K562 (cell line): ENCODE data around the gene RNF227.

ENCODE experiments used
- CBX5 ChIP-seq: IDR thresholded peaks from 2 replicates; pipeline ENCODE4 v1.6.1; 2014; ENCODE audit warnings: low read depth, borderline replicate concordance
- CREB1 ChIP-seq, 2 experiments: sonication (generic) in 1 of 2; formaldehyde crosslinking in 1 of 2; IDR thresholded peaks; 2 replicates each; pipeline versions ENCODE4 v1.6.1 to v1.8.0; 2012 to 2022; ENCODE audit warnings: inconsistent platforms in 1 of 2, mild to moderate bottlenecking in 1 of 2, missing genetic modification reagents in 1 of 2, moderate library complexity in 1 of 2
- CREB5 ChIP-seq: fragments of 250-450 bp; sonication (Bioruptor Pico); IDR thresholded peaks from 2 replicates; pipeline ENCODE4 v1.5.0; 2020; ENCODE audit warnings: mild to moderate bottlenecking
- CREBBP ChIP-seq: IDR thresholded peaks from one replicate; pipeline ENCODE4 v1.6.1; 2012; ENCODE audit warnings: low read depth, mild to moderate bottlenecking, control low read depth, inconsistent platforms, low read length
- CTCF ChIP-seq, 3 experiments: IDR thresholded peaks in 2 of 3; conservative IDR thresholded peaks in 1 of 3; 2 replicates each; pipeline ENCODE4 v1.5.1; 2011 to 2012; ENCODE audit warnings: low read length in 3 of 3, mild to moderate bottlenecking in 3 of 3, control low read depth in 2 of 3, improper control_type of control experiment in 1 of 3, inconsistent platforms in 1 of 3, low read depth in 1 of 3, mixed read lengths in 1 of 3, moderate library complexity in 1 of 3; ENCODE audit not compliant: insufficient read depth in 2 of 3
- EZH2 ChIP-seq: IDR thresholded peaks from 2 replicates; pipeline ENCODE4 v1.6.1; 2012; ENCODE audit warnings: low read depth, mild to moderate bottlenecking, inconsistent platforms, low read length, borderline replicate concordance
- FOXM1 ChIP-seq, 2 experiments: fragments of 450-650 bp in 1 of 2; sonication (generic) in 1 of 2; formaldehyde crosslinking in 1 of 2; IDR thresholded peaks; 2 replicates each; pipeline versions ENCODE4 v1.6.1 to v1.9.0; 2017 to 2022; ENCODE audit warnings: low read depth in 2 of 2, mild to moderate bottlenecking in 2 of 2, missing genetic modification reagents in 1 of 2, moderate library complexity in 1 of 2
- MNT ChIP-seq, 2 experiments: fragments of 450-650 bp; conservative IDR thresholded peaks; 2 replicates each; pipeline ENCODE4 v1.6.1; 2017; ENCODE audit warnings: mild to moderate bottlenecking in 2 of 2, moderate library complexity in 2 of 2
- PRPF4 ChIP-seq: fragments of 200-400 bp; formaldehyde crosslinking; IDR thresholded peaks from one replicate; pipeline ENCODE4 v1.6.1; 2017; ENCODE audit warnings: low read length, low read depth, mild to moderate bottlenecking; ENCODE audit not compliant: insufficient read depth, poor library complexity, severe bottlenecking
- RAD21 ChIP-seq, 2 experiments: fragments of 250-450 bp in 1 of 2; fragments of 450-650 bp in 1 of 2; sonication (Bioruptor Pico) in 1 of 2; formaldehyde crosslinking in 1 of 2; IDR thresholded peaks in 1 of 2; conservative IDR thresholded peaks in 1 of 2; 2 replicates each; pipeline versions ENCODE4 v1.4.0 to v1.8.0; 2020 to 2022; ENCODE audit warnings: mild to moderate bottlenecking in 2 of 2, moderate library complexity in 1 of 2
- SP1 ChIP-seq: sonication (generic); formaldehyde crosslinking; IDR thresholded peaks from 2 replicates; pipeline ENCODE4 v1.8.1; 2022; ENCODE audit warnings: mild to moderate bottlenecking, missing genetic modification reagents
- ZBED1 ChIP-seq: IDR thresholded peaks from 2 replicates; pipeline ENCODE4 v1.6.1; 2014
- ZNF780A ChIP-seq: fragments of 250-450 bp; sonication (Bioruptor Pico); IDR thresholded peaks from 2 replicates; pipeline ENCODE4 v1.5.0; 2021; ENCODE audit warnings: mild to moderate bottlenecking

DNA sequence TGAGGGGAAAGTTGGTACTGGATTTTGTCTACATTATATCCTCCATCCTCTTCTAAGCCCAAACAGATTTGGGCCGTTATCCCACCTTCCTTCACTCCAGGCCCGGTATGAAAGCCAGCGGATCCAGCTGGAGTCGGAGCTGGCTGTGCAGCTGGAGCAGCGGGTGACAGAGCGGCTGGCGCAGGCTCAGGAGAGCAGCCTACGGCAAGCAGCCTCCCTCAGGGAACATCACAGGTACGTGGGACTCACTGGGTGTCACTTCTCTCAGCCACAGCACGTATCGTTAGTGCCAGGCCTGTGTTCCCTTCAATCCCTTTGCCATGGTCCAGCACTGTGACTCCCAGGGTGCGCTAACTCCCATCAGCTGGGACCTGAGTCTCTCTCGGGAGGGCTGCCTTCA lies 27.2 kb upstream of the RNF227 start:
- no peak for TF ChIP-seq CBX5
- TF ChIP-seq ZBED1 = no peak
- TF ChIP-seq CREB5 = no peak
- no peak for TF ChIP-seq MNT (conservative IDR thresholded peaks at IDR 0.05)
- TF ChIP-seq FOXM1 (IDR thresholded peaks at IDR 0.05; ENCODE audit: low read depth) = no peak
- no peak for TF ChIP-seq FOXM1 (CRISPR knock-in tag; IDR thresholded peaks at IDR 0.05; ENCODE audit: low read depth)
- no peak for TF ChIP-seq CREBBP
- no peak for TF ChIP-seq CREB1 (IDR thresholded peaks at IDR 0.05)
- no peak for TF ChIP-seq CREB1 (CRISPR knock-in tag; IDR thresholded peaks at IDR 0.05)
- no peak for TF ChIP-seq EZH2
- TF ChIP-seq RAD21 (CRISPR knock-in tag; conservative IDR thresholded peaks at IDR 0.05 in 1 of 2, IDR thresholded peaks at IDR 0.05 in 1 of 2) = no peak
- no peak for TF ChIP-seq ZNF780A (CRISPR knock-in tag)
- no peak for TF ChIP-seq CTCF (IDR thresholded peaks at IDR 0.05 in 2 of 3, conservative IDR thresholded peaks at IDR 0.05 in 1 of 3; ENCODE audit: insufficient read depth in 2 of 3, low read depth in 1 of 3, low read length in 3 of 3)
- no peak for TF ChIP-seq SP1 (CRISPR knock-in tag)
- no peak for TF ChIP-seq PRPF4
